ENCODE data around the gene MORN4.

DNA sequence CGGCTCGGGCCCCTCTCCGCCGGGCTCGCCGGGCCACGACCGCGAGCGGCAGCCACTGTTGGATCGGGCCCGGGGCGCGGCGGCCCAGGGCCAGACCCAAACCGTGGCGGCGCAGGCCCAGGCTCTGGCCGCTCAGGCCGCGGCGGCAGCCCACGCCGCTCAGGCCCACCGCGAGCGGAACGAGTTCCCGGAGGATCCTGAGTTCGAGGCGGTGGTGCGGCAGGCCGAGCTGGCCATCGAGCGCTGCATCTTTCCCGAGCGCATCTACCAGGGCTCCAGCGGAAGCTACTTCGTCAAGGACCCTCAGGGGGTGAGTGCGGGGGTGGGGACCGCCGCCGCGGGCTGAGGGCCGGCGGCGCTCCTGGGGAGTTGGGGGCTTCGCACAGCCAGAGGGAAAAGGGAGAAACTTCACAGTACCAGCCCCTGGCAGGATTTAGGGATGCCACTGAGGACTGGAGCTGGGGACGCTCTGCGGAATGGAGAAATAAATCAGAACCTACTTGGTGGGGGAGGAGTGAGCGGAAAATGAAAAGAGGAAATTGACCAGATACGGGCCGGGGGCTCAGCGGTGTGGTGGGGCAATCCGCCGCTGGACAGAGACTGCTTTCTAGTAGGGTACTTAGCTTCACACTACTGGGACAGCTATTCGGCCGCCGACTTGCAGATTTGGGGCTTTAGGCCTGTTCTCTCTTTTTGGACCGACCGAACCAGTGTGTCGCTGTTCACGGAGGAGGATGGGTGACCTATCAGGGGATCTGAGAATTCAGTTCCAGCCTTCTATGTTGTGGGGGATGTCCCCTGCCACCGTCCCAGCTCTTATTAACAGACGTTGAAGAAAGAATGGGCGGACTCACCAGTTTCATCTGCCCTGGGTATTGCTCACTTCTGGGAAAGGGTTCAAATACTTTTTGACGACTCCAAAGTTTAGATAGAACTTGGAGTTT is 7.8 kb upstream of the MORN4 start:
- TF ChIP-seq EZH2phosphoT487 (IDR thresholded peaks at IDR 0.05; ENCODE audit: borderline replicate concordance, low read depth, low read length), result no peak
- TF ChIP-seq, protein P1, sequence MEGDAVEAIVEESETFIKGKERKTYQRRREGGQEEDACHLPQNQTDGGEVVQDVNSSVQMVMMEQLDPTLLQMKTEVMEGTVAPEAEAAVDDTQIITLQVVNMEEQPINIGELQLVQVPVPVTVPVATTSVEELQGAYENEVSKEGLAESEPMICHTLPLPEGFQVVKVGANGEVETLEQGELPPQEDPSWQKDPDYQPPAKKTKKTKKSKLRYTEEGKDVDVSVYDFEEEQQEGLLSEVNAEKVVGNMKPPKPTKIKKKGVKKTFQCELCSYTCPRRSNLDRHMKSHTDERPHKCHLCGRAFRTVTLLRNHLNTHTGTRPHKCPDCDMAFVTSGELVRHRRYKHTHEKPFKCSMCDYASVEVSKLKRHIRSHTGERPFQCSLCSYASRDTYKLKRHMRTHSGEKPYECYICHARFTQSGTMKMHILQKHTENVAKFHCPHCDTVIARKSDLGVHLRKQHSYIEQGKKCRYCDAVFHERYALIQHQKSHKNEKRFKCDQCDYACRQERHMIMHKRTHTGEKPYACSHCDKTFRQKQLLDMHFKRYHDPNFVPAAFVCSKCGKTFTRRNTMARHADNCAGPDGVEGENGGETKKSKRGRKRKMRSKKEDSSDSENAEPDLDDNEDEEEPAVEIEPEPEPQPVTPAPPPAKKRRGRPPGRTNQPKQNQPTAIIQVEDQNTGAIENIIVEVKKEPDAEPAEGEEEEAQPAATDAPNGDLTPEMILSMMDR (conservative IDR thresholded peaks at IDR 0.05; ENCODE audit: low read length), result no peak
